Hepatocyte (in vitro differentiated cells): Measurements from ENCODE around the gene NEDD4L. TPM values are rescaled to one million over a fixed set of nuclear protein-coding genes. Genes with fewer than 3 reads are reported as not detected.

Experiments used
- DNase-seq: peaks from one replicate; pipeline ENCODE4 v3.0.0-alpha.2; 2016; ENCODE audit warnings: low spot score
- H2AFZ ChIP-seq: fragments of 200-600 bp; sonication (generic); 2 replicates; pipeline ENCODE4 v1.6.0; 2016; ENCODE audit warnings: antibody characterized with exemption, mild to moderate bottlenecking
- H3K27ac ChIP-seq: fragments of 200-600 bp; sonication (generic); 2 replicates; pipeline ENCODE4 v1.5.1; 2016; ENCODE audit warnings: mild to moderate bottlenecking
- H3K27me3 ChIP-seq: fragments of 200-600 bp; sonication (generic); 2 replicates; pipeline ENCODE4 v1.6.1; 2016
- H3K36me3 ChIP-seq: fragments of 200-600 bp; sonication (generic); replicated peaks from 2 replicates; pipeline ENCODE4 v1.5.1; 2016; ENCODE audit warnings: low read depth; ENCODE audit not compliant: insufficient read depth
- H3K4me1 ChIP-seq: fragments of 200-600 bp; sonication (generic); 2 replicates; pipeline ENCODE4 v1.5.1; 2016; ENCODE audit warnings: mild to moderate bottlenecking, moderate library complexity; ENCODE audit not compliant: insufficient read depth
- H3K4me2 ChIP-seq: fragments of 200-600 bp; sonication (generic); 2 replicates; pipeline ENCODE4 v1.6.0; 2016
- H3K4me3 ChIP-seq: fragments of 200-600 bp; sonication (generic); 2 replicates; pipeline ENCODE4 v1.5.1; 2016; ENCODE audit warnings: mild to moderate bottlenecking
- H3K79me2 ChIP-seq: fragments of 200-600 bp; sonication (generic); 2 replicates; pipeline ENCODE4 v1.6.0; 2017; ENCODE audit warnings: mild to moderate bottlenecking
- H3K9me2 ChIP-seq: fragments of 200-600 bp; sonication (generic); replicated peaks from 2 replicates; pipeline ENCODE4 v1.6.0; 2017; ENCODE audit warnings: mild to moderate bottlenecking; ENCODE audit not compliant: insufficient read depth
- H3K9me3 ChIP-seq: fragments of 200-600 bp; sonication (generic); 2 replicates; pipeline ENCODE4 v1.5.1; 2016; ENCODE audit warnings: low read depth, mild to moderate bottlenecking
- H4K20me1 ChIP-seq: fragments of 200-600 bp; sonication (generic); 2 replicates; pipeline ENCODE4 v1.6.0; 2016; ENCODE audit warnings: mild to moderate bottlenecking; ENCODE audit not compliant: insufficient read depth, poor library complexity, severe bottlenecking
- CTCF ChIP-seq: fragments of 200-600 bp; sonication (generic); IDR thresholded peaks from 2 replicates; pipeline ENCODE4 v1.5.1; 2016; ENCODE audit warnings: antibody characterized with exemption, mild to moderate bottlenecking; ENCODE audit not compliant: poor library complexity
- EZH2 ChIP-seq: fragments of 200-600 bp; sonication (generic); IDR thresholded peaks from 2 replicates; pipeline ENCODE4 v1.6.1; 2016; ENCODE audit warnings: antibody characterized with exemption, mild to moderate bottlenecking, borderline replicate concordance
- EZH2phosphoT487 ChIP-seq: fragments of 200-600 bp; sonication (generic); IDR thresholded peaks from one replicate; pipeline ENCODE4 v1.6.1; 2018; ENCODE audit warnings: antibody characterized with exemption, mild to moderate bottlenecking, low read depth, moderate library complexity; ENCODE audit not compliant: unreplicated experiment, severe bottlenecking
- WGBS: methylation state at CpG from one replicate; pipeline ENCODE4 v1.1.6; 2016; ENCODE audit warnings: low lambda C conversion rate; ENCODE audit errors: missing lambda C conversion rate; 5-methylcytosine and 5-hydroxymethylcytosine counted together
- polyA plus RNA-seq: library from polyadenylated mRNA; unstranded; fragments of >200 nt; fragmentation: Nextera tagmentation; extraction: Ambion mirVana; gene quantifications from 2 replicates; pipeline ENCODE4 v1.2.1, GENCODE V29; 2016
- total RNA-seq: library from RNA; depleted of rRNA; stranded (reverse); fragments of >200 nt; gene quantifications from 2 replicates; pipeline ENCODE4 v1.2.3, GENCODE V29; 2014

NEDD4L gene
- total and polyA plus RNA-seq, 2 experiments from 2014 or later, result 104 to 140 TPM

GRCh38 chr18:58052960-58053359 is 8.9 kb downstream of the NEDD4L start:
- no peak for DNase-seq
- Histone ChIP-seq H3K4me3 (no peak overlapping the region), H4K20me1 (peaks cover 41% of the 10 kb centered on the region), H3K4me1 (peaks cover 24% of the 10 kb centered on the region), H3K27ac (no peak overlapping the region), H2AFZ (no peak overlapping the region), H3K27me3 (no peaks in the 10 kb centered on the region), H3K9me2 (no peaks in the 10 kb centered on the region), H3K36me3 (no peaks in the 10 kb centered on the region), H3K4me2 (no peak overlapping the region), H3K9me3 (no peaks in the 10 kb centered on the region), H3K79me2 (peaks cover 98% of the 10 kb centered on the region)
- WGBS, result 78% methylated on average over 3 of the region's 3 CpGs
- no peak for TF ChIP-seq EZH2phosphoT487
- TF ChIP-seq EZH2, result no peak
- TF ChIP-seq CTCF, result no peak

GRCh38 chr18:58054041-58054781 is 10.2 kb downstream of the NEDD4L start:
- Histone ChIP-seq H2AFZ (no peak overlapping the region), H4K20me1 (peaks cover 32% of the 10 kb centered on the region), H3K9me2 (no peaks in the 10 kb centered on the region), H3K27me3 (no peaks in the 10 kb centered on the region), H3K79me2 (peaks cover 98% of the 10 kb centered on the region), H3K9me3 (no peaks in the 10 kb centered on the region), H3K4me2 (peak overlapping the region; percentile 35), H3K4me3 (no peak overlapping the region), H3K4me1 (peaks cover 12% of the 10 kb centered on the region), H3K27ac (peak overlapping the region; percentile 62), H3K36me3 (no peaks in the 10 kb centered on the region)
- peak; percentile 24 for DNase-seq
- WGBS, result 56% methylated on average over 8 of the region's 8 CpGs
- TF ChIP-seq CTCF, result no peak
- no peak for TF ChIP-seq EZH2
- no peak for TF ChIP-seq EZH2phosphoT487

GRCh38 chr18:58055890-58056558 is 12.0 kb downstream of the NEDD4L start:
- no peak overlapping the region for H3K4me2 ChIP-seq
- H3K36me3 ChIP-seq, result no peaks in the 10 kb centered on the region
- 89% methylated on average over 4 of the region's 4 CpGs for WGBS
- H2AFZ ChIP-seq, result no peak overlapping the region
- no peaks in the 10 kb centered on the region for H3K9me3 ChIP-seq
- no peak for DNase-seq
- H3K79me2 ChIP-seq, result peaks cover 97% of the 10 kb centered on the region
- H3K4me1 ChIP-seq, result peaks cover 12% of the 10 kb centered on the region
- no peaks in the 10 kb centered on the region for H3K9me2 ChIP-seq
- H3K4me3 ChIP-seq, result no peak overlapping the region
- no peak overlapping the region for H3K27ac ChIP-seq
- no peak for TF ChIP-seq EZH2phosphoT487
- no peak for TF ChIP-seq CTCF
- no peak for TF ChIP-seq EZH2
- peaks cover 25% of the 10 kb centered on the region for H4K20me1 ChIP-seq
- no peaks in the 10 kb centered on the region for H3K27me3 ChIP-seq
